HCT116 (cell line): ENCODE results near the gene CEMIP2. TPM values are rescaled to one million over a fixed set of nuclear protein-coding genes. Genes with fewer than 3 reads are reported as not detected.

Experiments used
- ATAC-seq: fragments of 200-7000 bp; cut with Tn5 transposase; 2 replicates; pipeline ENCODE4 v1.9.1; 2020; ENCODE audit warnings: mild to moderate bottlenecking, moderate library complexity
- BruUV-seq: library from RNA; stranded (reverse); fragments of 400-500 nt; replicated peaks from 2 replicates; lab custom pipeline; 2021; lab: Mats Ljungman, UMichigan
- CTCF ChIA-PET: fragments of 300-600 bp; sonication (Branson Sonifier 250); formaldehyde crosslinking; loops from one replicate; lab custom pipeline; 2021; ENCODE audit warnings: antibody characterized with exemption; lab: Charles Lee
- POLR2A ChIA-PET: fragments of 300-600, 350-600 bp; sonication (Branson Sonifier 250); formaldehyde crosslinking; loops from one replicate; lab custom pipeline; 2021; ENCODE audit warnings: antibody characterized with exemption; lab: Charles Lee
- RAD21 ChIA-PET, 2 experiments: fragments of 300-600 bp; sonication (Branson Sonifier 250); formaldehyde crosslinking; loops; one replicate each; lab custom pipeline; 2023; ENCODE audit warnings: low total read pairs in 2 of 2; ENCODE audit not compliant: uncharacterized antibody in 2 of 2, unreplicated experiment in 2 of 2, low non-redundant PET in 1 of 2; lab: Charles Lee
- DNase-seq: peaks from one replicate; pipeline ENCODE4 v3.0.0-alpha.2; 2010; ENCODE audit warnings: low read depth, low spot score
- H2AFZ ChIP-seq: fragments of 200-600 bp; shearing (Covaris generic), sonication (generic); 2 replicates; pipeline ENCODE4 v1.6.1; 2017; ENCODE audit warnings: low read depth, mixed run types, mixed read lengths, antibody characterized with exemption, low read length; ENCODE audit not compliant: poor library complexity, severe bottlenecking
- H3K27ac ChIP-seq: 2 replicates; pipeline ENCODE4 v1.5.1; 2012; ENCODE audit warnings: low read depth, low read length
- H3K27me3 ChIP-seq: fragments of 200-600 bp; sonication (generic); 2 replicates; pipeline ENCODE4 v1.6.1; 2016; ENCODE audit warnings: mixed run types, low read length, mixed read lengths; ENCODE audit not compliant: insufficient read depth
- H3K36me3 ChIP-seq, 2 experiments: fragments of 200-500 bp in 1 of 2; fragments of 200-600 bp in 1 of 2; sonication (Bioruptor generic) in 1 of 2; sonication (generic) in 1 of 2; 2 replicates each; pipeline versions ENCODE4 v1.5.1 to v1.6.1; 2014 to 2016; ENCODE audit warnings: low read length in 2 of 2, inconsistent platforms in 1 of 2, mixed read lengths in 1 of 2, mixed run types in 1 of 2; ENCODE audit not compliant: insufficient read depth in 2 of 2, control insufficient read depth in 1 of 2
- H3K4me1 ChIP-seq, 2 experiments: fragments of 200-600 bp in 1 of 2; sonication (generic) in 1 of 2; 2 replicates each; pipeline versions ENCODE4 v1.5.1 to v1.6.1; 2012 to 2017; ENCODE audit warnings: low read length in 2 of 2, inconsistent platforms in 1 of 2, mild to moderate bottlenecking in 1 of 2, mixed read lengths in 1 of 2, mixed run types in 1 of 2, moderate library complexity in 1 of 2; ENCODE audit not compliant: insufficient read depth in 2 of 2, control insufficient read depth in 1 of 2
- H3K4me2 ChIP-seq: fragments of 200-600 bp; sonication (generic); 2 replicates; pipeline ENCODE4 v1.6.1; 2017; ENCODE audit warnings: mixed run types, low read length, mixed read lengths
- H3K4me3 ChIP-seq, 2 experiments: fragments of 200-600 bp in 1 of 2; sonication (generic) in 1 of 2; replicated peaks in 1 of 2; 2 replicates each; pipeline ENCODE4 v1.5.1; 2011 to 2016; ENCODE audit warnings: low read length in 2 of 2, control low read depth in 1 of 2, low read depth in 1 of 2, mild to moderate bottlenecking in 1 of 2, mixed read lengths in 1 of 2, mixed run types in 1 of 2
- H3K79me2 ChIP-seq: fragments of 200-600 bp; sonication (generic); 2 replicates; pipeline ENCODE4 v1.6.1; 2017; ENCODE audit warnings: mild to moderate bottlenecking, mixed run types, low read length, moderate library complexity, mixed read lengths; ENCODE audit not compliant: insufficient read depth
- H3K9ac ChIP-seq: fragments of 200-600 bp; sonication (generic); 2 replicates; pipeline ENCODE4 v1.6.1; 2016; ENCODE audit warnings: low read length, mixed read lengths
- H3K9me2 ChIP-seq: fragments of 200-600 bp; sonication (generic), shearing (Covaris generic); 2 replicates; pipeline ENCODE4 v1.6.1; 2017; ENCODE audit warnings: mixed run types, mild to moderate bottlenecking, moderate library complexity; ENCODE audit not compliant: insufficient read depth
- H3K9me3 ChIP-seq, 2 experiments: fragments of 200-500 bp in 1 of 2; fragments of 200-600 bp in 1 of 2; sonication (Bioruptor generic) in 1 of 2; sonication (generic) in 1 of 2; 2 replicates each; pipeline ENCODE4 v1.6.1; 2014 to 2017; ENCODE audit warnings: low read length in 2 of 2, mixed read lengths in 2 of 2, inconsistent platforms in 1 of 2, low read depth in 1 of 2, mild to moderate bottlenecking in 1 of 2, mixed run types in 1 of 2, moderate library complexity in 1 of 2; ENCODE audit not compliant: control insufficient read depth in 1 of 2, insufficient read depth in 1 of 2
- H4K20me1 ChIP-seq: fragments of 200-600 bp; sonication (generic), shearing (Covaris generic); 2 replicates; pipeline ENCODE4 v1.6.1; 2017; ENCODE audit warnings: mixed run types, mild to moderate bottlenecking, moderate library complexity; ENCODE audit not compliant: insufficient read depth
- ATF3 ChIP-seq: IDR thresholded peaks from 2 replicates; pipeline ENCODE4 v1.6.1; 2012
- CBX3 ChIP-seq: IDR thresholded peaks from 2 replicates; pipeline ENCODE4 v1.6.1; 2012; ENCODE audit warnings: low read depth
- CEBPB ChIP-seq: IDR thresholded peaks from 2 replicates; pipeline ENCODE4 v1.6.1; 2012; ENCODE audit warnings: low read depth
- CTCF ChIP-seq, 3 experiments: fragments of 200-600 bp in 1 of 3; sonication (generic) in 1 of 3; IDR thresholded peaks in 2 of 3; conservative IDR thresholded peaks in 1 of 3; 2 replicates each; pipeline ENCODE4 v1.5.1; 2012 to 2017; ENCODE audit warnings: low read depth in 2 of 3, low read length in 2 of 3, antibody characterized with exemption in 1 of 3, borderline replicate concordance in 1 of 3, control low read depth in 1 of 3, mild to moderate bottlenecking in 1 of 3, mixed read lengths in 1 of 3, mixed run types in 1 of 3, moderate library complexity in 1 of 3; ENCODE audit not compliant: insufficient read depth in 1 of 3
- ELF1 ChIP-seq: IDR thresholded peaks from 2 replicates; pipeline ENCODE4 v1.6.1; 2012; ENCODE audit warnings: low read depth, borderline replicate concordance
- FOSL1 ChIP-seq: IDR thresholded peaks from 2 replicates; pipeline ENCODE4 v1.6.1; 2012; ENCODE audit warnings: low read depth
- JUND ChIP-seq: IDR thresholded peaks from 2 replicates; pipeline ENCODE4 v1.6.1; 2012
- MAX ChIP-seq: IDR thresholded peaks from 2 replicates; pipeline ENCODE4 v1.6.1; 2012
- POLR2A ChIP-seq: IDR thresholded peaks from 2 replicates; pipeline ENCODE4 v1.7.0; 2011; ENCODE audit warnings: borderline replicate concordance; ENCODE audit not compliant: insufficient read depth, insufficient read length; ENCODE audit errors: extremely low read depth
- POLR2AphosphoS5 ChIP-seq: IDR thresholded peaks from 2 replicates; pipeline ENCODE4 v1.6.1; 2011; ENCODE audit warnings: mild to moderate bottlenecking, low read depth, low read length, moderate library complexity
- RAD21 ChIP-seq: IDR thresholded peaks from 2 replicates; pipeline ENCODE4 v1.6.1; 2012; ENCODE audit warnings: low read depth, mild to moderate bottlenecking
- SIN3A ChIP-seq: IDR thresholded peaks from 2 replicates; pipeline ENCODE4 v1.6.1; 2012; ENCODE audit warnings: low read depth
- SP1 ChIP-seq: IDR thresholded peaks from 2 replicates; pipeline ENCODE4 v1.6.1; 2012; ENCODE audit warnings: low read depth
- TCF7L2 ChIP-seq: IDR thresholded peaks from 2 replicates; pipeline ENCODE4 v1.7.0; 2011; ENCODE audit warnings: borderline replicate concordance, inconsistent platforms; ENCODE audit not compliant: insufficient read depth, insufficient read length; ENCODE audit errors: extremely low read depth
- ZBTB33 ChIP-seq: IDR thresholded peaks from 2 replicates; pipeline ENCODE4 v1.6.1; 2011; ENCODE audit warnings: mild to moderate bottlenecking, low read length, moderate library complexity; ENCODE audit not compliant: insufficient replicate concordance; ENCODE audit errors: extremely low read depth
- ZNF274 ChIP-seq: fragments of 200-500 bp; sonication (Bioruptor generic); IDR thresholded peaks from 2 replicates; pipeline ENCODE4 v1.6.1; 2014; ENCODE audit warnings: mild to moderate bottlenecking, low read depth, low read length, inconsistent platforms
- intact Hi-C: fragments of 100-400 bp; cut with micrococcal nuclease; formaldehyde crosslinking; loops from 2 replicates; pipeline ENCODE4 v1.10.0; 2022
- total RNA-seq: library from RNA; stranded (reverse); gene quantifications from one replicate; pipeline ENCODE4 v1.2.1, GENCODE V29; 2021; ENCODE audit not compliant: unreplicated experiment

The CEMIP2 gene
- total RNA-seq, 1 experiment from 2014 or later: 14.3 TPM

- Histone ChIP-seq H3K27me3 (no peaks in the 10 kb centered on the region), H4K20me1 (no peaks in the 10 kb centered on the region), H3K9me2 (no peaks in the 10 kb centered on the region), H3K79me2 (no peaks in the 10 kb centered on the region), H3K4me1 (no peaks in the 10 kb centered on the region), H3K27ac (no peak overlapping the region), H3K4me3 (no peak overlapping the region), H3K9ac (no peak overlapping the region), H2AFZ (no peak overlapping the region), H3K4me2 (no peak overlapping the region), H3K9me3 (no peaks in the 10 kb centered on the region), H3K36me3 (no peaks in the 10 kb centered on the region)
- intact Hi-C loops: loop anchor here (10.0 kb wide), 1 partner anchor 1182 kb away; no protein-coding TSS in a partner anchor
- TF ChIP-seq SP1: no peak
- TF ChIP-seq FOSL1: no peak
- TF ChIP-seq ATF3: no peak
- no peak for TF ChIP-seq POLR2AphosphoS5
- TF ChIP-seq RAD21: no peak
- TF ChIP-seq ELF1: no peak
- no peak for TF ChIP-seq ZNF274
- ChIA-PET POLR2A (interaction anchor here (1.1 kb wide), 2 partner anchors 17 to 94 kb away, joined by 3 read pairs; partner anchors contain the start of genes ABHD17B and C9orf85), CTCF (interaction anchor here (1.5 to 3.0 kb wide), 3 partner anchors 10 to 211 kb away, joined by 4 to 10 read pairs (median 9); no protein-coding TSS in a partner anchor), RAD21 (no interaction called here)
- no TSS peak for BruUV-seq
- no peak for ATAC-seq
- no peak for DNase-seq
Observed at GRCh38 chr9:71816916-71817451, 48.7 kb upstream of the CEMIP2 start.

GRCh38 chr9:71814815-71815214 is 46.5 kb upstream of the CEMIP2 start:
- no peaks in the 10 kb centered on the region for H3K36me3 ChIP-seq
- ATAC-seq (no peak), DNase-seq (no peak)
- no peak overlapping the region for H3K4me3 ChIP-seq
- H3K9me2 ChIP-seq: no peaks in the 10 kb centered on the region
- H3K9me3 ChIP-seq: no peaks in the 10 kb centered on the region
- no peaks in the 10 kb centered on the region for H3K4me1 ChIP-seq
- H3K4me2 ChIP-seq: no peak overlapping the region
- ChIA-PET CTCF (interaction anchor here (2.8 kb wide), 1 partner anchor 8 kb away, joined by 9 read pairs; no protein-coding TSS in a partner anchor), POLR2A (no interaction called here), RAD21 (no interaction called here)
- no peak overlapping the region for H2AFZ ChIP-seq
- H3K27ac ChIP-seq: no peak overlapping the region
- H3K27me3 ChIP-seq: no peaks in the 10 kb centered on the region
- no TSS peak for BruUV-seq
- no peak overlapping the region for H3K9ac ChIP-seq
- intact Hi-C loops: loop anchor here (10.0 kb wide), 1 partner anchor 1180 kb away; no protein-coding TSS in a partner anchor
- H3K79me2 ChIP-seq: no peaks in the 10 kb centered on the region
- no peaks in the 10 kb centered on the region for H4K20me1 ChIP-seq
- TF ChIP-seq JUND (no peak), CBX3 (no peak), ZBTB33 (no peak), CEBPB (no peak), ELF1 (no peak), TCF7L2 (no peak), SIN3A (no peak), POLR2A (no peak), RAD21 (no peak), MAX (no peak), CTCF (IDR thresholded peaks at IDR 0.05 in 2 of 3, conservative IDR thresholded peaks at IDR 0.05 in 1 of 3; ENCODE audit: borderline replicate concordance in 1 of 3, insufficient read depth in 1 of 3, low read depth in 2 of 3, low read length in 2 of 3) (no peak), SP1 (no peak), ZNF274 (no peak), FOSL1 (no peak)
